ENCODE results near the gene SFMBT2. TPM values are rescaled to one million over a fixed set of nuclear protein-coding genes. Genes with fewer than 3 reads are reported as not detected.

SFMBT2 gene
- total RNA-seq, 4 donors from 2014 or later = 2.6 to 26.4 (median 4.5) TPM

DNA sequence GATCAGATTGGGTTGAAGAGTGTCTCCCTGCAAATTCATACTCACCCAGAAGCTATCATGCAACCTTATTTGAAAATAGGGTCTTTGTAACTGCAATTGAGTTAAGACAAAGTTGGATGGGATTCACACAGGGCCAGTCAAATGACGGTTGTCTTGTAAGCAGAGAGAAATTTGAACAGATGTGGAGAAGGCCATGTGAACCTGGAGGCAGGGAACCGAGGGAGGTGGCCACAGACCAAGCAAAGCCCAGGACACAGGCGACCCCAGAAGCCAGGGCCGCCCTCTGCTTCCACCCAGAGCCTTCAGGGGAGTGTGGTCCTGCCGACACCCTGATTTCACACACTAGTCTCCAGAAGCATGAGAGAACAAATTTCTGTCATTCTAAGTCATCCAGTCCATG is 140.8 kb downstream of the SFMBT2 start:
- no peak for DNase-seq
- no peaks in the 10 kb centered on the region for H3K9me3 ChIP-seq
- H3K4me1 ChIP-seq = peaks cover 0 to 5% (median 0%) of the 10 kb centered on the region in 4 donors
- no peaks in the 10 kb centered on the region for H3K27me3 ChIP-seq
- H3K4me3 ChIP-seq = no peak overlapping the region
- no peaks in the 10 kb centered on the region for H3K36me3 ChIP-seq
- TF ChIP-seq, protein P1, sequence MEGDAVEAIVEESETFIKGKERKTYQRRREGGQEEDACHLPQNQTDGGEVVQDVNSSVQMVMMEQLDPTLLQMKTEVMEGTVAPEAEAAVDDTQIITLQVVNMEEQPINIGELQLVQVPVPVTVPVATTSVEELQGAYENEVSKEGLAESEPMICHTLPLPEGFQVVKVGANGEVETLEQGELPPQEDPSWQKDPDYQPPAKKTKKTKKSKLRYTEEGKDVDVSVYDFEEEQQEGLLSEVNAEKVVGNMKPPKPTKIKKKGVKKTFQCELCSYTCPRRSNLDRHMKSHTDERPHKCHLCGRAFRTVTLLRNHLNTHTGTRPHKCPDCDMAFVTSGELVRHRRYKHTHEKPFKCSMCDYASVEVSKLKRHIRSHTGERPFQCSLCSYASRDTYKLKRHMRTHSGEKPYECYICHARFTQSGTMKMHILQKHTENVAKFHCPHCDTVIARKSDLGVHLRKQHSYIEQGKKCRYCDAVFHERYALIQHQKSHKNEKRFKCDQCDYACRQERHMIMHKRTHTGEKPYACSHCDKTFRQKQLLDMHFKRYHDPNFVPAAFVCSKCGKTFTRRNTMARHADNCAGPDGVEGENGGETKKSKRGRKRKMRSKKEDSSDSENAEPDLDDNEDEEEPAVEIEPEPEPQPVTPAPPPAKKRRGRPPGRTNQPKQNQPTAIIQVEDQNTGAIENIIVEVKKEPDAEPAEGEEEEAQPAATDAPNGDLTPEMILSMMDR (IDR thresholded peaks at IDR 0.05) = no peak
- TF ChIP-seq POLR2A (IDR thresholded peaks at IDR 0.05) = no peak
- H3K27ac ChIP-seq = no peak overlapping the region

DNA sequence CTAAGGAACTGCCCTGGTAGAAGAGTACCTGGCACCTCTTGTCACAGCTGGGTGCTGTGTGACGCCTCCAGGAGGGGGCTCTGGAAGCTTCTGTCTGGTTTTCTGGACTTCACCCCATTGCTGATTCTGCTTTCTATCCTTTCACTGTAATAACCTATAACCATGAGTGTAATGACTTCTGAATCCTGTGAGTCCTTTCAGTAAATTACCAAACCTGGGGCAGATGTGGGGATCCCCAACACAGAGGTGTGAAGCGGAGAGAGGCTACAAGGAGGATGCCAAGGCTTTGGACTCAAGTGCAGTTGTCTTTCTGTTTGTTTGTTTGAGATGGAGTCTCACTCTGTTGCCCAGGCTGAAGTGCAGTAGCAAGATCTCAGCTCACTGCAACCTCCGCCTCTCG is 143.7 kb downstream of the SFMBT2 start:
- no peaks in the 10 kb centered on the region for H3K36me3 ChIP-seq
- no peaks in the 10 kb centered on the region for H3K9me3 ChIP-seq
- H3K4me3 ChIP-seq = no peak overlapping the region
- H3K27ac ChIP-seq = no peak overlapping the region
- H3K4me1 ChIP-seq = peaks cover 0 to 5% (median 0%) of the 10 kb centered on the region in 4 donors
- TF ChIP-seq POLR2A (IDR thresholded peaks at IDR 0.05) = no peak
- TF ChIP-seq, protein P1 (IDR thresholded peaks at IDR 0.05) = no peak
- H3K27me3 ChIP-seq = no peaks in the 10 kb centered on the region
- no peak for DNase-seq

DNA sequence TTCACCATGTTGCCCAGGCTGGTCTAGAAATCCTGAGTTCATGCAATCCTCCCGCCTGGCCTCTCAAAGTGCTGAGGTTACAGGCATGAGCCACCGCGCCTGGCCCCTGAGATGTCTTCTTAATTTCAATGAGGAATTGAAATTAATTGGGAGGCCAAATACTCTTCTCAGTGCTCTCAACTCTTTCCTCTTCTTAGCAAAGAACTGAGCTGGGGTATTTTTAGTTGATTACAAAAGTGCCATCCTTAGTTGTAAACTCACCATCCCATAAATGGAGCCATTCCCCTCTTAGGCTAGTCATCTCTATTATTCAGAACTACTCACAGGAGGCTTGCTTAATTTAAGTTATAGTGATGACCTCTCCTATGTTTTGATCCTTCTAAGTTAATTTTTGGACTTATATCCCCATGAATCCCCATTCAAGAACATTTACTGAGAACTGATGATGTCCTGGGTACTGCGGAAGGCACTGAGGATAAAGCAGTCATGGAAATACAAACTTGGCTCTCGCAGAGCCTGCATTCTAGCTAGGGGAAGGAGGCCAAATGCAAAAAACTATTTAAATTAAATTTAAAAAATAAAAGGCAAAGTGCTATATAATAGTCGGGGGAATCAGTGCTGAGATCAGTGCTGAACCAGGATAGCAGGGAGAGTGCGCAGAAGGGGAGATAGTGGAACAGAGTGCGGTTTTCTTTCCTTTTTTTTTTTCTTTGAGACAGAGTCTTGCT is 145.3 kb downstream of the SFMBT2 start:
- DNase-seq = no peak
- H3K27ac ChIP-seq = no peak overlapping the region
- H3K9me3 ChIP-seq = no peaks in the 10 kb centered on the region
- no peak overlapping the region for H3K4me3 ChIP-seq
- H3K36me3 ChIP-seq = no peaks in the 10 kb centered on the region
- TF ChIP-seq, protein P1 (IDR thresholded peaks at IDR 0.05) = no peak
- no peak for TF ChIP-seq POLR2A (IDR thresholded peaks at IDR 0.05)
- H3K27me3 ChIP-seq = no peaks in the 10 kb centered on the region
- H3K4me1 ChIP-seq = peaks cover 0 to 11% (median 0%) of the 10 kb centered on the region in 4 donors

DNA sequence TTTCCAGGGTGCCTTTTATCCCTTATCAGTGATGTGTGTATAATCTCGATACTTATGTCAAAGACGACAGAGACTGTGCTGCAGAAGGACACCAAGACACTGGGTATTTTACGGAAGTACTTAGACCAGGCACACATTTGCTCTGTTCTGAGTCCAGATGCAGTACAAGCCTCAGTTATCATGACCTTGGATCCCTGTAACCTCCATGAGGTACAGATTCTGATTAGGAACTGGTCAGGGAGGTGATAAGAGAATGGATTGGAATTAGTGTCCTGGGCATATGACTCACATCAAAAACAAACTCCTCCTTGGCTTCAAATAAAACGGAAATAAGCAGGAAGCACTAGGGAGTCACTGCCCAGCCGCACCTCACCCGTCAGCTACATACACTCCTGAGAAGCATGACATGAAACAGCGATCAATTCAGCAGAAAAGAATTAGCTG is 146.5 kb downstream of the SFMBT2 start:
- no peaks in the 10 kb centered on the region for H3K9me3 ChIP-seq
- no peak overlapping the region for H3K4me3 ChIP-seq
- H3K36me3 ChIP-seq = no peaks in the 10 kb centered on the region
- TF ChIP-seq, protein P1 (IDR thresholded peaks at IDR 0.05) = no peak
- TF ChIP-seq POLR2A (IDR thresholded peaks at IDR 0.05) = no peak
- H3K4me1 ChIP-seq = peaks cover 0 to 17% (median 3%) of the 10 kb centered on the region in 4 donors
- no peak overlapping the region for H3K27ac ChIP-seq
- no peak for DNase-seq
- H3K27me3 ChIP-seq = no peaks in the 10 kb centered on the region

DNA sequence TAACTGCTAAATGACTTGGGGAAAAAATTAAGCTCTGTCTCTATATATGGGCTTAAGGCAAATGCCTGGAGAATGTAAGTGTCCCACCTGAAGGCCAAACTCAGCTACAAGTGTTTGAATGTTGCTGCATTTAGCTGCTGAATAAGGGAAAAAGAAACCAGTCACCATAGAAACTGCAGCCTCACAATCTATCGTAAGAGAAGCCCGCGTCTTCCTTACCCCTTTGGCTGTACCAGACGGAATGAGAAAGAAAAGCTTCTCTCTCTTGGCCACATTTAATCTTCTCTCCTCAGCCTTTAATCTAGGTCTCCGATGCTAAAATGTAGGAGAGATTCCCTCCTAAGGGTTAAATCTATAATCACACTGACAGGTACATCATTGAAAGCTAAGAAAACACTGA is 147.2 kb downstream of the SFMBT2 start:
- TF ChIP-seq, protein P1 (IDR thresholded peaks at IDR 0.05) = no peak
- TF ChIP-seq POLR2A (IDR thresholded peaks at IDR 0.05) = no peak
- H3K4me1 ChIP-seq = peaks cover 0 to 20% (median 5%) of the 10 kb centered on the region in 4 donors

More for the DNA sequence above, 147.2 kb downstream of the SFMBT2 start:
- no peak for DNase-seq
- no peaks in the 10 kb centered on the region for H3K27me3 ChIP-seq
- H3K4me3 ChIP-seq = no peak overlapping the region
- no peaks in the 10 kb centered on the region for H3K36me3 ChIP-seq
- H3K9me3 ChIP-seq = no peaks in the 10 kb centered on the region
- no peak overlapping the region for H3K27ac ChIP-seq
